Lower lobe of right lung (tissue), 2 donors: ENCODE data around the gene ARHGAP31. TPM values are rescaled to one million over a fixed set of nuclear protein-coding genes. Genes with fewer than 3 reads are reported as not detected.

Experiments used
- ATAC-seq, 2 donors: fragments of 200-7000 bp; cut with Tn5 transposase; one replicate each; pipeline ENCODE4 v1.9.1; 2020 to 2022; ENCODE audit warnings: mild to moderate bottlenecking in 2 of 2, moderate library complexity in 2 of 2
- DNase-seq: peaks from one replicate; pipeline ENCODE4 v3.0.0-alpha.2; 2020
- H3K27ac ChIP-seq: fragments of 200-600 bp; one replicate; pipeline ENCODE4 v1.8.0; 2022
- H3K27me3 ChIP-seq: fragments of 200-600 bp; one replicate; pipeline ENCODE4 v1.8.0; 2022; ENCODE audit warnings: low read depth
- H3K36me3 ChIP-seq: fragments of 200-600 bp; one replicate; pipeline ENCODE4 v1.8.0; 2022; ENCODE audit warnings: mild to moderate bottlenecking
- H3K4me1 ChIP-seq: fragments of 200-600 bp; one replicate; pipeline ENCODE4 v1.8.0; 2022
- H3K4me3 ChIP-seq: fragments of 200-600 bp; one replicate; pipeline ENCODE4 v1.8.0; 2022; ENCODE audit warnings: mild to moderate bottlenecking
- H3K9me3 ChIP-seq: fragments of 200-600 bp; one replicate; pipeline ENCODE4 v1.8.0; 2022
- intact Hi-C: fragments of 100-400 bp; cut with DNase I; formaldehyde crosslinking; loops from one replicate; pipeline ENCODE4 v1.11.0; 2022
- total RNA-seq: library from RNA; stranded (reverse); fragmentation: NEBNext Ultra II Directional; extraction: Animal tissue kit (Norgen Biotek cat#: 25700); gene quantifications from one replicate; pipeline ENCODE4 v1.2.1, GENCODE V29; 2021
- TF ChIP-seq, protein P1 (sequence below): fragments of 200-600 bp; IDR thresholded peaks from one replicate; pipeline ENCODE4 v1.8.0; 2022; ENCODE audit warnings: antibody characterized with exemption, mild to moderate bottlenecking
- donor health status: DM: no; HTN: yes; CAD: no; lungs with severe emphysema.

ARHGAP31 gene
- total RNA-seq, 1 donor from 2014 or later: 100 TPM

GRCh38 chr3:119436977-119437376, 142.8 kb downstream of the ARHGAP31 start:
- TF ChIP-seq, protein P1, sequence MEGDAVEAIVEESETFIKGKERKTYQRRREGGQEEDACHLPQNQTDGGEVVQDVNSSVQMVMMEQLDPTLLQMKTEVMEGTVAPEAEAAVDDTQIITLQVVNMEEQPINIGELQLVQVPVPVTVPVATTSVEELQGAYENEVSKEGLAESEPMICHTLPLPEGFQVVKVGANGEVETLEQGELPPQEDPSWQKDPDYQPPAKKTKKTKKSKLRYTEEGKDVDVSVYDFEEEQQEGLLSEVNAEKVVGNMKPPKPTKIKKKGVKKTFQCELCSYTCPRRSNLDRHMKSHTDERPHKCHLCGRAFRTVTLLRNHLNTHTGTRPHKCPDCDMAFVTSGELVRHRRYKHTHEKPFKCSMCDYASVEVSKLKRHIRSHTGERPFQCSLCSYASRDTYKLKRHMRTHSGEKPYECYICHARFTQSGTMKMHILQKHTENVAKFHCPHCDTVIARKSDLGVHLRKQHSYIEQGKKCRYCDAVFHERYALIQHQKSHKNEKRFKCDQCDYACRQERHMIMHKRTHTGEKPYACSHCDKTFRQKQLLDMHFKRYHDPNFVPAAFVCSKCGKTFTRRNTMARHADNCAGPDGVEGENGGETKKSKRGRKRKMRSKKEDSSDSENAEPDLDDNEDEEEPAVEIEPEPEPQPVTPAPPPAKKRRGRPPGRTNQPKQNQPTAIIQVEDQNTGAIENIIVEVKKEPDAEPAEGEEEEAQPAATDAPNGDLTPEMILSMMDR: no peak
- Histone ChIP-seq H3K27ac (no peak overlapping the region), H3K27me3 (no peaks in the 10 kb centered on the region), H3K4me1 (peaks cover 20% of the 10 kb centered on the region), H3K4me3 (no peak overlapping the region), H3K9me3 (no peaks in the 10 kb centered on the region), H3K36me3 (peaks cover 85% of the 10 kb centered on the region)
- intact Hi-C loops: no loop called here
- ATAC-seq (peak; percentile 57 to 59), DNase-seq (no peak)

DNA sequence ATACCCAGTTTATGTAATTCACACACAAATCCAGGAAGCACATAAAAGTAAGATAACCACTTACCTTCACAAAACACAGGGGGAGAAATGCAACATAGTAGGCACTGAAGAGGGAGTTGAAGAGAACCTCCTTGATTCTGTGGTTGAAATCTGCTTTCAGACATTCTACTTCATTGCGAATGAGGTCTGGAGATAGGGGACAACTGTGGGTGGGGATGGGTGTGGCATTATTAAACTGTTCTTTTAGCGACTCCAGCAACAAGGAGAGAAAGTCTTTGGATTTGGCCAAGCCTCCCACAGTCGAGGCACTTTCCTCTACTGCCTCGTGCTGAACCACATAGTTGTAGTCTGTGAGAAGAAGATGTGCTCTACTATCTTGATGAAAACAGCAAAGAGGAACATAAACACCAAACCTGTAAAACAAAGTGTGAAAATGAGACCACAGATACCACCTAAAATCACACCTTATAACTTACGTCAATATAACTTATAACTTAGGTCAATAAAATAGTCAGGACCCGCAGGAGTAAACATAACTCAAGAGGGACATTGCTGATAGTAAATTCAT, 143.6 kb downstream of the ARHGAP31 start:
- Histone ChIP-seq H3K4me3 (no peak overlapping the region), H3K4me1 (peaks cover 17% of the 10 kb centered on the region), H3K27ac (no peak overlapping the region), H3K36me3 (peaks cover 84% of the 10 kb centered on the region), H3K27me3 (no peaks in the 10 kb centered on the region), H3K9me3 (no peaks in the 10 kb centered on the region)
- DNase-seq (no peak), ATAC-seq (no peak)
- intact Hi-C loops: no loop called here
- TF ChIP-seq, protein P1: no peak

DNA sequence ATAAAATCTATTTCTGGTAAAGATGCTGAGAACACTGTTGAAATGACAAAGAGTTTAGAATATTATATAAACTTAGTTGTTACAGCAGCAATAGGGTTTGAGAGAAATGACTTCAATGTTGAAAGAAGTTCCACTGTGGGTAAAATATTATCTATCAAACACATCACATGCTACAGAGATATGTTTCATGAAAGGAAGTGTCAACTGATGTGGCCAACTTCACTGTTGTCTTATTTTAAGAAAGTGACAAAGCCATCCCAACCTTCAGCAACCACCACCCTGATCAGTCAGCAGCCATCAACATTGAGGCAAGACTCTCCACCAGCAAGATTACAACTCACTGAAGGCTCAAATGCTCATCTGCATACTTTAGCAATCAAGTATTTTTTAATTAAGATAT, 149.0 kb downstream of the ARHGAP31 start:
- intact Hi-C loops: no loop called here
- DNase-seq (no peak), ATAC-seq (no peak)
- TF ChIP-seq, protein P1: no peak
- H3K27ac ChIP-seq: no peak overlapping the region
- H3K36me3 ChIP-seq: peaks cover 83% of the 10 kb centered on the region
- no peaks in the 10 kb centered on the region for H3K9me3 ChIP-seq
- H3K27me3 ChIP-seq: no peaks in the 10 kb centered on the region
- H3K4me1 ChIP-seq: no peaks in the 10 kb centered on the region
- no peak overlapping the region for H3K4me3 ChIP-seq

- Histone ChIP-seq H3K4me3 (no peak overlapping the region), H3K4me1 (no peaks in the 10 kb centered on the region), H3K36me3 (peaks cover 93% of the 10 kb centered on the region), H3K27me3 (no peaks in the 10 kb centered on the region), H3K27ac (no peak overlapping the region), H3K9me3 (no peaks in the 10 kb centered on the region)
- TF ChIP-seq, protein P1: no peak
- intact Hi-C loops: no loop called here
- no peak for ATAC-seq
- no peak for DNase-seq
Measured at GRCh38 chr3:119444590-119444989, 150.4 kb downstream of the ARHGAP31 start.

GRCh38 chr3:119453822-119454221, 159.6 kb downstream of the ARHGAP31 start:
- intact Hi-C loops: no loop called here
- peaks cover 100% of the 10 kb centered on the region for H3K36me3 ChIP-seq
- peaks cover 7% of the 10 kb centered on the region for H3K4me1 ChIP-seq
- no peaks in the 10 kb centered on the region for H3K27me3 ChIP-seq
- no peak overlapping the region for H3K4me3 ChIP-seq
- H3K9me3 ChIP-seq: no peaks in the 10 kb centered on the region
- no peak overlapping the region for H3K27ac ChIP-seq
- no peak for ATAC-seq
- no peak for DNase-seq
- TF ChIP-seq, protein P1: no peak
